Amniotic stem cell (primary cell): ENCODE results near the gene FAM210B.
"Not testable (repeated sequence)": the region's sequence is repeated elsewhere in the genome, so short reads cannot be mapped to it uniquely, and the experiment has no call there.

Source experiments
- DNase-seq: peaks from one replicate; lab custom pipeline; 2025; lab: John Stamatoyannopoulos, UW

The FAM210B gene, protein sequence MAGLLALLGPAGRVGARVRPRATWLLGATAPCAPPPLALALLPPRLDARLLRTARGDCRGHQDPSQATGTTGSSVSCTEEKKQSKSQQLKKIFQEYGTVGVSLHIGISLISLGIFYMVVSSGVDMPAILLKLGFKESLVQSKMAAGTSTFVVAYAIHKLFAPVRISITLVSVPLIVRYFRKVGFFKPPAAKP

DNA sequence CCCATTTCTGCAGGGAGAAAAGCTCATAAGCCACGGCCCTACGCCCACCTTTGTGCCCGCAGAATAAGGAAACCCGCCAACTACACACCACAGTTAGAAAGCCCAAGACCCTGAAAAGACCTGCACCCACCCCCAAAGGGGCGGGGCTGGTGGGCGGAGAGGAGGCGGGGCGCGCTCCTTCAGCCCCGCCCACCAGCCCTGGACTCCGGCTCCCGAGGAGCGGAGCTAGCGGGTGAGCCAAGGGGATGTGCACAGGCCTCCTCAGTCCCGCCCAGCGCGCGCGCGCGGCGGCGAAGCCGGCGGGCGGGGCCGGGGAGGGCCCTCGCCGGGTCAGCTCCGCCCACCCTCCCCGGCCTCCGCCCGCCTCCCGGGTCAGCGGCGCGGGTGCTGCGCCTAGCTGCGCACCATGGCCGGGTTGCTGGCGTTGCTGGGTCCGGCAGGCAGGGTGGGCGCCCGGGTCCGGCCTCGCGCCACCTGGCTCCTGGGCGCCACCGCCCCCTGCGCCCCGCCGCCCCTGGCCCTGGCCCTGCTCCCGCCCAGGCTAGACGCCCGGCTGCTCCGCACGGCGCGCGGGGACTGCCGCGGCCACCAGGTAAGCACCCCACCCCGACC is at the start of gene FAM210B:
FAM210B (plus strand) TSS at position 375 of the 612 bp plus-strand sequence; CDS start at position 407, 32 bp downstream.
- DNase-seq: peak; percentile 74

DNA sequence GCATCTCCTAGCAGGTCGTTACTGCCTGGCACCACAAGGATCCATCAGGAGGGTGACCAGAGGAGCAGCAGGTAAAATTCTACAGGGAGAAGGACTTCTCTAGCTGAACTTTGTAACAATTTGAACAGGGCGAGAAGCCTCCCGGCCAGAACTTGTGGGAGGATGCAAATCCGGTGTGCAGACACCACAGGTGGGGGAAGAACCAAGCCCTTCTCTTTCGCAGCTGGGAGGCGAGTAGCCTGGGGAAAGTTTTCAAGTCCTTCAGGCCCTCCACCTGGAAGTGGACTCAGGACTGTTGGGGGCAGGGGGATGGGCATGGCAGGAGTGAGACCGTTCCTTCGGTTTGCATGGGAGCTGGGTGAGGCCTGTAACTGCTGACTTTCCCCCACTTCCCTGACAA is 42.7 kb upstream of the FAM210B start:
- DNase-seq: no peak

DNA sequence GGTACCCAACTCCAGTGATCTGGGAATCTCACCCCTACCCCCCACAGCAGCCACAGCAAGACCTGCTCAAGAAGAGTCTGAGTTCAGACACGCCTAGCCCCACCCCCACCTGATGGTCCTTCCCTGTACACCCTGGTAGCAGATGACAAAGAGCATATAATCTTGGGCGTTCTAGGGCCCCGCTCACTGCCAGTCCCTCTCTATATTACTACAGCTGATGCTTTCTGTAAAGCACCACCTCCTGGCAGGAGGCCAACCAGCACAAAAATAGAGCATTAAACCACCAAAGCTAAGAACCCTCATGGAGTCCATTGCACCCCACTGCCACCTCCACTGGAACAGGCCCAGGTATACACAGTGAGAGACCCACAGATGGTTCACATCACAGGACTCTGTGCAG is 42.3 kb upstream of the FAM210B start:
- no peak for DNase-seq

DNA sequence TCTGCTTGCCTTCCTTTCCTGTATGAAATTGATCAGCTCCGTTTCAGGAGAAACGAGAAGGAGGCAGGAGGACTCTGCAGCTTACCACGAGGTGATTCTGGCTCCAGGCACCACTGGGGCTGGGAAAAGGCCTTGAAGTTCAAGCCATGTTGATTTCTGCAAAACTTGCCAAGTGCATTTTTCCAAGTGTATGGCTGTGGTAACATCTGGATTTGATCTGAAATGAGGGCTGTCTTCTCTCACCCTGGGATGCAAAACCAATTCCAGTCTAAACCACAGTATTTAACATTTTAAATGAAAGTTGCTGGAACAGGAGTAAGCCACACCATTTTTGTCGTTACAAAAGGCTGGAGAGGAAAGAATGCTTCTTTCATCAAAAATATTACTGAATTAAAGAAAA is 36.1 kb upstream of the FAM210B start:
- DNase-seq: no peak

DNA sequence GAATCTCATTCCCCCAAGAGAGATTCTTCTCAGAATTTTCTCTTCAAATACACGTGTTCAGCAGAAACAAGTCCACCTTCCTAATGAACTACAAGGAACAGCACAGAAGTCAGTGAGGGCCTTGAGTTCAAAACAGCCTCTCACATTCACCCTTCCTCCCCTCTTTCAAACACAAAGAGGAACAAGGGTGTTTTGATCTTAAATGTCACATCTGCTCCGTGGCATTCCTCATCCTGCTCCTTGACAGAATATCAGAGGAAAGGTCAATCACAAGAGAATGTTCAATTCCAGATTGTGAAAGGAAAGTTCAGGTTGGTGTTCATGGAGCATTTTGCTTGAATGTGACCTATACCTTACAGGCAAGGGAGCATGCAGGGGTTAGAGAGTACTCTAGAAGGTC is 35.6 kb upstream of the FAM210B start:
- DNase-seq: no peak

DNA sequence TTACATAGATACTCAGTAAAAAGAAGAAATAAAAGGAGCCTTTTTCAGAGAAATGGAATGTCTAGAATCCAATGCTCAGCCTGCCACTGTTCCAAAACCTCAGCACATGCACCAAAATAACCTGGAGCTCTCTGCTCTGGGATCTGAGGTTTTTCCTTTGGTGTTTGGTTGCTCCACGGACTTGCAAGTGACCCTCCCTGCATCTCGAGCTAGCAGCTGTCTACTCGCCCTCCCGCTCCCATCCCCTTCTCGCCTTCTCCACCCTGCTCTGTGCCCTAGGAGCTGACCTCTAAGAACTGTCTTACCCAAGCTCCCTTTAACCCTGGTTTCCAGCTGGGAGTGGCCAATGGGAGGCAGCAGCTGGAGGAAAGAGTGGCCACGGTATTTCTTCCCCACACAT is 35.1 kb upstream of the FAM210B start:
- no peak for DNase-seq

DNA sequence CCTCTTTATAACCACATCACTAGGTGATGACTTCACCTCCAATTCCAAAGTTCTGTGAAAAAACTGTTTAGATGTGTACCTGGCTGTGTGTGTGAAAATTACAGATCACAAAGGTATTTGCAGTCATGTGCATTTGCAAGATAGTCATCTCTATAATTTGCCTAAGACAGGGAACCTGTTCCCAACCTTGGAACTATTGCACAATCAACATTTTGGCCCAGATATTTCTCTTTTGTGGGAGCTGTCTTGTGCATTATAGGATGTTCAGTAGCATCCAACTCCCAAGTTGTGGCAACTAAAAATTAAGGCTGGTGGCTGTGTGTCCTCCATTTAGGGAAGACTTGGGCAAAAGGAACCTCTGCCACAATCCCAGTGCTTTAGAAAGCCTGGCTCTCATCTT is 34.0 kb upstream of the FAM210B start:
- DNase-seq: no peak

DNA sequence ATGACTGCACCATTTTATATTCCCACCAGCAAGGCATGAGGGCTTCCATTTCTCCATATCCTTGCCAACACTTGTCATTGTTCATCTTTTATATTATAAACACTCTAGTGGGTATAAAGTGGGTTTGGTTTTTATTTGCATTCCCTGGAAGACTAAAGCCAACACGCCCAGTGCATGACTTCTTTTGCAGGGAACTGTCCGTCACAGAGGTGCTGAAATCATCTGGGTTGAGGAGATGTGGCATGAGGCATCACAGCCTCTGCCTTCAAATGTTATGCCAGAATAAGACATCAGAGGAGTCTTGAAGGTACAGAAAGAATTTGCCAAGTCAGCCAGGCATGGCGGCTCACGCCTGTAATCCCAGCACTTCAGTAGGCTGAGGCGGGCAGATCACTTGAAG is 29.9 kb upstream of the FAM210B start:
- DNase-seq: no peak

DNA sequence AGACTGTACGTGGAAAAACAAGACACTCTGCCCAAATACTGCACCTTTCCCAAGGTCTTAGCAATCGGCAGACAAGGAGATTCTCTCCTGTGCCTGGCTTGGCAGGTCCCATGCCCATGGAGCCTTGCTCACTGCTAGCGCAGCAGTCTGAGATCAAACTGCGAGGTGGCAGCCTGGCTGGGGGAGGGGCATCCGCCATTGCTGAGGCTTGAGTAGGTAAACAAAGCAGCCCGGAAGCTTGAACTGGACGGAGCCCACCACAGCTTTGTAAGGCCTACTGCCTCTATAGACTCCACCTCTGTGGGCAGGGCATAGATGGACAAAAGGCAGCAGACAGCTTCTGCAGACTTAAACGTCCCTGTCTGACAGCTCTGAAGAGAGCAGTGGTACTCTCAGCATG is 22.1 kb upstream of the FAM210B start:
- DNase-seq: not testable (repeated sequence)

DNA sequence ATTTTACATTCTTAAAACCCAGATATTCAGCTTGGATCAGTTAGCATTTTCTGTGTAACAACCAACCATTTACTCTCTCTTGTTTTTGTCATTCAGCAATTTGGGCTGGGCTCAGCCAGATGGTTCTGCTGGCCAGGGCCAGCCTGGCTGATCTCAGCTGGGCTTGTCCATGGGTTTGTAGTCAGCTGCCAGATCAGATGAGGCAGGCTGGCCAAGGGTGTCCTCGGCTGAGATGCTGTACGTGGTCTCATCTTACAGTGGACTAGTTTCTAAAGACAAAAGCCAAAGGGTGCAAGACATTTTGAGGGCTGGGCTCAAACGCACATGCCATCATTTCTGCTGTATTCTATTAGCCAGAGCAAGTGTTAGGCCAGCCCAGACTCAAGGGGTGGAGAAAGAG is 16.0 kb upstream of the FAM210B start:
- no peak for DNase-seq

DNA sequence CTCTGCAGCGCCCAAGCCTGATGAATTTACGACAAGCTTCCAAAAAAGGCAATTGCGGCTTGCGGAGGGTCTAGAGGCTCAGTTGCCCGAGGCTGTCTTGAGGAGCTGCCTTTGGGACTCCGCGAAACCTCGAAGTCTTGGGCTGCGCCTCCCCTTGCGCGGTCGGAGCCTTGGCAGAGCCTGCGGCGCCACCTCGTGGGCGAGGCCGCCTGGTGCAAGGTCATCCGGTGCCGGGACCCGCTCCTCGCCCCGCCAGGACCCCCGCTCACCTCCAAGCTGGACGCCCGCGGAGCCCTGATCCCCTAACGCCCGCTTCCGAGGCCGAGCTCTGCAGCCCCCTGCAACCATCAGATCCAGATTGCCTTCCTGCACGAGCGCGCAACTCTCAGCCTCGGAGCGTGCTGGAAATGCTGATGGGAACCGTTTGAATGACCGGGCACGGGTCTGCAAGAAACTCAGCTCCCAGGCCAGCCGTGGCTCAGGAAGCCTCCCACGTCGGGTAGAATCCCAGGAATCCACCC is 14.9 kb upstream of the FAM210B start:
- DNase-seq: peak; percentile 6

DNA sequence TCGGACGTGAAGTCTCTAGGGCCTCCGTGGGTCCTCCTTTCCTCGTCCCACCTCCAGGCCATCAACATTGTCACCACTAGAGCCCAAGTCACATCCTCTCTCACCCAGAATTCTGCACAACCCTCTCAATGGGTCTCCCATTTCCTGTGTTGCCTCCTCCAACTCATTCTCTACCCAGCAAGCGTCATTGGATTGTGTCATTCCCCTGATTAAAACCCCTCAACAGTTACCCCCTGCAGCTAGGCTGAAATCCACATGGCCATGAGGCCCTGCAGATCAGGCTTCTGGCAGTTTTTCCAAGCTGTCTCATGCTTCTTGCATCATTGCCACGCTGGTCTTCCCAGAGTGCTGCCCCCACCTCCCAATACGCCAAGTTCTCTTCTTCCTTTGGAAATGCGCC is 12.9 kb upstream of the FAM210B start:
- DNase-seq: no peak

DNA sequence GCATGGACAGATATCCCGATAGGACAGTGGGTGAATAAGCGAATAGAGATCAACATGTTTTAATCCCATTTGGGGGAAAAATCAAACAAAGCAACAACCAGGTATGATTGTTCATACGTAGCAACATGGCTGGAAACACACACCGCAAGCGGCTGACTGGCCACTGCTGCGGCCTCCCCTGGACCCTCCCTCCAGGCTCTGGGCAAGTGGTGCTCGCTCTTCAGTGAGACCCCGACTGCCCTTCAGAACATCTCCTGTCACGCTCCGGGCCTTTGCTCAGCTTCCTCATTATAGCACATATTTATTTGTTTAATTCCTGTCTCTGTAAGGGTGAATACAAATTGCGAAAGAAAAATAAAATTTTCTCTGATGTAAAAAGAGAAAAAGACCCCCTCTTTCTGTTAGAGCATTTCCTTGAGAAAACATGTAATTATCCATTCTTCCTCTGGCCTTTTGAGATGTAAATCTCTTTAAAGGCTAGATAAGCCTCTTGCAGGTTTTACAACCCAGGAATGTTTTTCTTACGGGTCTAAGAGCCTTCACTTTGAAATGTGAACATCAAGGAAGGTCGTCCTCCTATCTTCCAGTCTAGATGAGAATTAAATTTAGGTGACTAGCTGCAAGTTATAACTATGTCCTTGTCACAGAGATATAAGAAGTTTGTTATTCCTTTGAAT is 11.0 kb upstream of the FAM210B start:
- DNase-seq: no peak

DNA sequence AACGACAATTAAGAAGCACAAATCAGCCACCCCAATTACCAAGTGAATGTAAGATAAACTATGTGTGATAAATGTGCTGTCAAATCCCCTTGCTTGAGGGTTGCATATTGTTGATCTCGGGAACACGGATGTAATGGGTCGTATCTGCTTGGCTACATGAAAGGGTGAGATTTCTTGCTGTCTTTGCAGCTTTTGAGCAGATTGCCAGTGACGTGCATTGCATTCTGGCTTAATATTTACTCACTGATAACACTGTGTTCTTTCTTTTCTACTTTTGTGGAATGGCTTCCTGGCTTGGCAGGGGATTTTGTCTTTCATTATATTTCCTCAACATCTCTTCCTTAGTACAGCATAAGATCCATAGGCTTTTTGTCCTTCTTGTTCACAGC is 10.5 kb upstream of the FAM210B start:
- DNase-seq: no peak

DNA sequence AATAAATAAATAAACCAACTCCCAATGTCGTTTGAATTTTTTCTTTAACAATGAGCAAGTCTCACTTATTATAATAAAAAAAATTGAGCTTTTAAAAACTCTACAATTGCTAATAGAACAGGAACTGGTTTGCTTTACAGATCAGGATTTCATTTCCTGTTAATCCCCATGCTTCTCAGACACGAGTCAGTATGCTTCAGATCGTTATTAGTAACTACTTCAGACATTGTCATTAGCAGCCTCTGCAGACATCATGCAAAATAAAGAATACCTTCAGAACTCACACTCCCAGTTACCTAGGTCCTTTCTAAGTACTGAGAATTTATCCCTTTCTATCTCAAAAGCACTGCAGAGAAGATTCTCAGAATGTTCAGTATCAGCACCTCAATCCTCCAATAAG is 10.0 kb upstream of the FAM210B start:
- no peak for DNase-seq

DNA sequence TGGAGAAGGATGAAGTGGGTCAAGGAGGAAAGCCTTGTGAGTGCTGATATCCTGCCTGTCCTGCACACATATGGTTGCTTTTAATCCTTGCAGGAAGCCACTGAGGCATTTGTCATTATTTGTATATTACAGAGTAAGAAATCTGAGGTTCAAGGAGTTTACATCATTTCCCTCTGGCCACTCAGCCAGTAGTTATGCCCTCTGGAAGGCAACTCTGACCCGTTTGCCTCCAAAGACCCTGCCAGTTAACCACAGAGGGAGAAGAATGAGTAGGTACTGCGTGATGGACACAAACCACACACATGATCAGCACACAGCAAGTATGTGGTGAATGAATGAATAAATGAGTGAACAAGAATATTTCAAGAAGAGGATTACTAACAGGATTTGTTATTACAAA is 7.9 kb upstream of the FAM210B start:
- no peak for DNase-seq

DNA sequence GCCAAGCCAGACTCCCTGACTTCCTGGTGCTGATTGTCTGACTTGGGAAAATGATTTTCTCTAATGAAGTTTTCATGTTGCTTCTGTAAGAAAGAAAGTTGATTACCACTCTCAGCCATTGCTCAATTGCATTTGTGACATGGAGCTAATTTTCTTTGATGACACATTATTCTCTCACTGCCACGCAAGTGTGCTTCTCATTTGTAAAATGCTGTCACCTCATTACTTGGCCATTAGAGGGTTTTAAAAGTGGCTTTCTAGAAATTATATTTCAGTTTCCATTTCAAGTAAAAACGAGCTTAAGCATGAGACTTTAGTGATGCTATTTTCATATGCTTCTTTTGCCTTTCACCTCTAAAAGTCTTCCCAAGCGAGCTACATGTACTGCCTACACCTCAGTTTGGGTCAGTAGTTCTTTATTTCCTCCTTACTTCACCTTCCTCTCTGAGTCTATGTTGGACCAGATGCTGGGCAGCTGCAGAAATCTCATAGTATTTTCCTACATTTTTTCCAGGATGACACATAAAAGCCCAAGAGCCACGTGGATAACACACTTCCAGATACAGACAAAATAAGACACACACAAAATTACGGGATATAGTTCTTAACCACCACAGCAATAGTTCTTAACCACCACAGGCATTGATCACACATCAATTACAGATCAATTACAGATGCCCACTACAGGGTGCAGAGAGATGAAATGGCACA is 6.3 kb upstream of the FAM210B start:
- DNase-seq: no peak

DNA sequence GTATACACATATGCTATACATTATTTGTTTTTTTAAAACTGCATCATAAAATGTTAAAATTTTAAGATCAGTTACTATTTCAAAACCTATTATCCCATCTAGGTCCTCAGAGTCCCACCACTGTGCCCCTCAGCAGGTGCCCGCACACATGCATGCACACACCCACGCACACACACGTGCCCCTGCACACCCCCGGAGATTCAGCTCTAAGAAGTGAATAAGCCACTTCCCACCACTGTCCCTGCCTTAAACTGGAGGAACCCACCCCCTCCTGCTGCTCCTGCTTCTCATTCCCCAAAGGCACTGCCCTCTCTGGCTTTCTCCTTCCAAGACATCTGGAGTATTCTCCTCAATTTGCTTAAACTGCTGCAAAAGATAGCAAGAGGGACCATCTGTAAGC is 5.4 kb upstream of the FAM210B start:
- DNase-seq: no peak

DNA sequence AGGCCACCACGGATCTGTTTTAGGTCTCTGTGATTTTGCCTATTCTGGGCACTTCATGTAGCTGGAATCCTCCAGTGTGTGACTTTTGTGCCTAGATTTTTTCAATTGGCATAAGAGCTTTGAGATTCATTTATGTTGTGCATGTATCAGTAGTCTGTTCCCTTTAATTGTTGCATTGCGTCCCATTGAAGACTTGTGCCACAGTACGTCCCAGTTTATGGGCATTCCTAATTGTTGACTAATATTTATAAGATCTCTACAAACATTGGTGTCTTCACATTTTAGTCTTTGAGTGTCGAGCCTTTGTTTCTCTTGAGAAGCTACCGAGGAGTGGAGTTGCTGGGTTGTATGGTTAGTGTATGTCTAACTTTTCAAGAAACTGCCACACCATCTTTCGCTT is 704 bp upstream of the FAM210B start:
- no peak for DNase-seq

DNA sequence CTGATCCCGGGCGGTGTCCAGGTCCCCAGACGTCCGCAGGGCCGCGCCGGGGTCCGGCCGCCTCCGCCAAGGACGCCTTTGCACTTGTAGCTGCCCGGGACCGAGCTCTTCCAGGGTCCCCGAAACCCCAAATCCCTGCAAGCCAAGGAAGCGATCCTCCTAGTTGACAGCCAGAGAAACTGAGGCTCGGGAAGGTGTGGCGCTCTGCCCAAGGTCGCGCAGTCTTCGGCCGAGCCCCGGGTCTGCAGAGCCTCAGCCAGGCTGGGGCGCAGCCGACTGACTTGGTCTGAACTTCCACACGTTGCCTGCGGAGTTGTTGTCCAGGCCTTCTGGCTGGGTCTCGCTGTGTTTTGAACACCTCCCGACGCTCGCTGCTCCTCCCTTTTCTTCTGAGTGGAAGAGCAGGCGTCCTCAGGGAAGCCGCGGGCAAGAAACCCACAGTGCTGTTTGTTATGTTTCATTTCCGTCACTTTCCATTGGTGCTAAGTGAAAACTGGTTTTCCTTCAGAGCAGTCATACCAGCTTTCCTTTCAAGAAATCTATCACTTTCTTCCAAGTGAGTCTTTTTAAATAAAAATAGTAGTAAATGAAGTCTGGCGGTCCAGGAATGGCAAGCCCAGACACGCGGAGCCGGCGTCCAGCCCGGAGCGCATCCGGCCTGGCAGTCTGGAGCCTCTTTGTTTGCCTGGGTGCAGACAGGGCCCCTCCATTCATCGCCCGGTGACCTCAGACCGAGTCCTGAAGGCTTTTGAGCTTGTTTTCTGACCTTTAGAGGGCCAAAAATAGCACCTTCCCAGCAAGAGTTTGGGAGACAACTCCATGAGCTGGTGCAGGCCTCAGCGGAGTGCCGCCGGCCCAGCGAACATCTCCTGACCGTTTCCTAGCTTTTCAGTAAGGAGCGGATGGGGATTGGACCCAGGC is 698 bp downstream of the FAM210B start:
- DNase-seq: peak; percentile 41

DNA sequence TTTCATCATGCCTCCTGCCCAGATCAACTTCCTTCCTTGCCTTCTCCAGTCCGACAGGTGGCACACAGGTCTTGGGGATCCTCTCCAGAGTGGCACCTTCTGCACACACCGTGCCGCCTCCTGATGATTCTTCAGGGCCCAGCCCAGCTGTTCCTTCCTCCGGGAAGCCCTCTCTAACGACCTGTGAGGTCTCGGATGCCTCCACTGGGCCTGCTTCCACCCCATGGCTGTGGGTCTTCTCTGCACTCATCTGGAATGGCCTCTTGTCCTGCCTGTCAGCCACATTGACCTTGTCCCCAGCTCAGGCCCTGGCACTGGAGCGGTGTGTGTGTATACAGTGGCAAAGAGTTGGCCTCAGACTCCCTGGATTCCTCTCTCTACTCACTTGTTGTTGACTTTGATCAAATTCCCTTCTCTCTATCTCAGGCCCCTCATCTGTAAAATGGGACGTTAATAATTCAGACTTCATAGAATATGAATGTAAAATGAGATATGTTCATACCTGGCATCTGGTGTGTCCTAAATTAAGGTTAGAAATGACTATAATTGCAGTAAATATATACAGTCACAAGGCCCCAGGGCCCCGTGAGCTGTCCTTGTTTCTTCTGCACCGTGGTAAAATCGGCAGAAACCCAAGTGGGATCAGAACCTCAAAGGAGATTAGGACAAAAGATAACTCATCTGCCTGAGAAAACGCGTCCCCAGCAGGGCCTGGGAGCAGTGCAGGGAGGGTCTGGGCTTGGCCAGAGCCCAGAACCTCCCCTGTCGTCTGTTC is 1.5 kb downstream of the FAM210B start:
- DNase-seq: no peak
